Spleen (tissue), 7 donors: ENCODE measurements around the gene CCNC.

Experiments
- POLR2AphosphoS5 ChIP-seq, 3 donors: sonication (generic); formaldehyde crosslinking; IDR thresholded peaks; one replicate each; pipeline ENCODE4 v1.5.1; 2017; ENCODE audit warnings: antibody characterized with exemption in 3 of 3
- TF ChIP-seq, protein P1 (sequence below), 11 experiments: fragments of 200-600 bp in 7 of 11; fragments of 450-650 bp in 4 of 11; sonication (generic) in 4 of 11; IDR thresholded peaks in 8 of 11; conservative IDR thresholded peaks in 3 of 11; 1 replicate in 7 of 11; 2 replicates in 4 of 11; pipeline versions ENCODE4 v1.4.0 to v1.8.0; 2016 to 2021; ENCODE audit warnings: antibody characterized with exemption in 11 of 11, inconsistent platforms in 4 of 11, mild to moderate bottlenecking in 1 of 11
- donor health status: DM: no; HTN: no; CAD: no; lungs with moderate emphysema.
- donor health status: DM: no; HTN: no; CAD: no.
- donor health status: DM: no; HTN: no; CAD: no.

DNA sequence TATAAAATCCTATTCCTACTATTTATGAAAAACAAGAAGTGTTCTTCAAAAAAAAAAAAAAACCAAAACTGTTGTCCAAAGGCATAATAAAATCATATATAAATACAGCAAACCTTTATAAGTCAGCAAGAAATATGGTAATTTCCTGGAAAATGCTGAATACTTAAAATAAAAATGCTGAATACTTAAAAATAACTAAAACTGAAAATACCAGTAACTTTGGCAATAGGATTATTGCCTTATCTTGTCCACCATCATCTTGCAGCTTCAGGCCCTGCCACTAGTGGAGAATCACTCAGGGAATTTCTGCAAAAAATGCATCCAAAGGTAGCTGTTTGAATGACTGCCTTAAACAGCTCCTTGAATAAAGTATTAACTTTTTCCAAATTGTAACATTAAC lies 24.5 kb downstream of the CCNC start:
- TF ChIP-seq, protein P1, sequence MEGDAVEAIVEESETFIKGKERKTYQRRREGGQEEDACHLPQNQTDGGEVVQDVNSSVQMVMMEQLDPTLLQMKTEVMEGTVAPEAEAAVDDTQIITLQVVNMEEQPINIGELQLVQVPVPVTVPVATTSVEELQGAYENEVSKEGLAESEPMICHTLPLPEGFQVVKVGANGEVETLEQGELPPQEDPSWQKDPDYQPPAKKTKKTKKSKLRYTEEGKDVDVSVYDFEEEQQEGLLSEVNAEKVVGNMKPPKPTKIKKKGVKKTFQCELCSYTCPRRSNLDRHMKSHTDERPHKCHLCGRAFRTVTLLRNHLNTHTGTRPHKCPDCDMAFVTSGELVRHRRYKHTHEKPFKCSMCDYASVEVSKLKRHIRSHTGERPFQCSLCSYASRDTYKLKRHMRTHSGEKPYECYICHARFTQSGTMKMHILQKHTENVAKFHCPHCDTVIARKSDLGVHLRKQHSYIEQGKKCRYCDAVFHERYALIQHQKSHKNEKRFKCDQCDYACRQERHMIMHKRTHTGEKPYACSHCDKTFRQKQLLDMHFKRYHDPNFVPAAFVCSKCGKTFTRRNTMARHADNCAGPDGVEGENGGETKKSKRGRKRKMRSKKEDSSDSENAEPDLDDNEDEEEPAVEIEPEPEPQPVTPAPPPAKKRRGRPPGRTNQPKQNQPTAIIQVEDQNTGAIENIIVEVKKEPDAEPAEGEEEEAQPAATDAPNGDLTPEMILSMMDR (IDR thresholded peaks at IDR 0.05 in 8 of 11, conservative IDR thresholded peaks at IDR 0.05 in 3 of 11), result no peak
- TF ChIP-seq POLR2AphosphoS5 (IDR thresholded peaks at IDR 0.05), result no peak
